Neuronal stem cell (in vitro differentiated cells): ENCODE data around the gene TMEM101.

Experiments
- DNase-seq: peaks from one replicate; pipeline ENCODE4 v3.0.0-alpha.2; 2013; ENCODE audit warnings: low spot score
- H2AFZ ChIP-seq: one replicate; pipeline ENCODE4 v1.6.1; 2013; ENCODE audit warnings: mild to moderate bottlenecking, low read length, inconsistent platforms
- H2AK5ac ChIP-seq: 2 replicates; pipeline ENCODE4 v1.6.1; 2013; ENCODE audit warnings: low read depth, mild to moderate bottlenecking, inconsistent platforms, low read length, moderate library complexity, mixed read lengths
- H2BK120ac ChIP-seq: 2 replicates; pipeline ENCODE4 v1.6.1; 2013; ENCODE audit warnings: low read depth, mild to moderate bottlenecking, inconsistent platforms, low read length, moderate library complexity, mixed read lengths
- H2BK12ac ChIP-seq: one replicate; pipeline ENCODE4 v1.6.1; 2013; ENCODE audit warnings: low read length, inconsistent platforms
- H2BK15ac ChIP-seq: 2 replicates; pipeline ENCODE4 v1.6.1; 2013; ENCODE audit warnings: mild to moderate bottlenecking, low read length, inconsistent platforms, mixed read lengths
- H2BK5ac ChIP-seq: one replicate; pipeline ENCODE4 v1.6.1; 2013; ENCODE audit warnings: inconsistent platforms, mild to moderate bottlenecking, low read length, moderate library complexity
- H3K14ac ChIP-seq: one replicate; pipeline ENCODE4 v1.6.1; 2013; ENCODE audit warnings: low read length, inconsistent platforms
- H3K18ac ChIP-seq: 2 replicates; pipeline ENCODE4 v1.6.1; 2013; ENCODE audit warnings: low read length, inconsistent platforms
- H3K23ac ChIP-seq: 2 replicates; pipeline ENCODE4 v1.6.1; 2013; ENCODE audit warnings: low read depth, mild to moderate bottlenecking, mixed read lengths, low read length, inconsistent platforms; ENCODE audit not compliant: poor library complexity
- H3K27ac ChIP-seq: replicated peaks from 3 replicates; pipeline ENCODE4 v1.5.1; 2013; ENCODE audit warnings: low read length, inconsistent platforms
- H3K27me3 ChIP-seq, 3 experiments: 2 replicates each; pipeline ENCODE4 v1.6.1; 2013; ENCODE audit warnings: low read length in 3 of 3, mild to moderate bottlenecking in 2 of 3, inconsistent platforms in 1 of 3, low read depth in 1 of 3, mixed read lengths in 1 of 3, moderate library complexity in 1 of 3; ENCODE audit not compliant: control insufficient read depth in 3 of 3, insufficient read depth in 3 of 3
- H3K36me3 ChIP-seq, 2 donors: replicated peaks in 1 of 2; 2 replicates each; pipeline ENCODE4 v1.6.1; 2013; ENCODE audit warnings: low read length in 2 of 2; ENCODE audit not compliant: control insufficient read depth in 2 of 2, insufficient read depth in 2 of 2
- H3K4ac ChIP-seq: 2 replicates; pipeline ENCODE4 v1.6.1; 2013; ENCODE audit warnings: inconsistent platforms, mild to moderate bottlenecking, low read length, moderate library complexity
- H3K4me1 ChIP-seq, 2 donors: 1 replicate in 1 of 2; 2 replicates in 1 of 2; pipeline ENCODE4 v1.6.1; 2013; ENCODE audit warnings: low read length in 2 of 2, low read depth in 1 of 2; ENCODE audit not compliant: control insufficient read depth in 2 of 2, insufficient read depth in 1 of 2
- H3K4me2 ChIP-seq: one replicate; pipeline ENCODE4 v1.6.1; 2013; ENCODE audit warnings: mild to moderate bottlenecking, low read length, inconsistent platforms; ENCODE audit not compliant: insufficient read depth, poor library complexity, severe bottlenecking
- H3K4me3 ChIP-seq, 2 donors: 2 replicates each; pipeline ENCODE4 v1.5.1; 2013; ENCODE audit warnings: low read length in 2 of 2, mild to moderate bottlenecking in 2 of 2, inconsistent platforms in 1 of 2, moderate library complexity in 1 of 2
- H3K79me1 ChIP-seq: one replicate; pipeline ENCODE4 v1.6.1; 2013; ENCODE audit warnings: low read depth, mild to moderate bottlenecking, inconsistent platforms, low read length, moderate library complexity
- H3K9ac ChIP-seq: one replicate; pipeline ENCODE4 v1.6.1; 2013; ENCODE audit warnings: mild to moderate bottlenecking, low read depth, low read length, inconsistent platforms; ENCODE audit not compliant: poor library complexity
- H3K9me3 ChIP-seq, 2 donors: replicated peaks in 1 of 2; 2 replicates each; pipeline versions ENCODE3 to v1.6.1; 2013; ENCODE audit warnings: low read length in 2 of 2, mild to moderate bottlenecking in 2 of 2, inconsistent platforms in 1 of 2, low read depth in 1 of 2, mixed read lengths in 1 of 2, moderate library complexity in 1 of 2; ENCODE audit not compliant: control insufficient read depth in 2 of 2, insufficient read depth in 1 of 2
- H4K8ac ChIP-seq: one replicate; pipeline ENCODE4 v1.6.1; 2013; ENCODE audit warnings: low read depth, mild to moderate bottlenecking, inconsistent platforms, low read length, moderate library complexity
- H4K91ac ChIP-seq: one replicate; pipeline ENCODE4 v1.6.1; 2013; ENCODE audit warnings: low read length, low read depth, mild to moderate bottlenecking, inconsistent platforms; ENCODE audit not compliant: poor library complexity
- WGBS, 2 donors: extraction: QIAGEN DNeasy Blood & Tissue Kit; methylation state at CpG; one replicate each; pipeline ENCODE4 v1.1.7; 2013; ENCODE audit warnings: missing lambda C conversion rate in 2 of 2, mixed read lengths in 1 of 2; ENCODE audit not compliant: insufficient read length in 2 of 2, insufficient replicate concordance in 1 of 2; ENCODE audit errors: extremely low coverage in 2 of 2; 5-methylcytosine and 5-hydroxymethylcytosine counted together

Gene TMEM101

DNA sequence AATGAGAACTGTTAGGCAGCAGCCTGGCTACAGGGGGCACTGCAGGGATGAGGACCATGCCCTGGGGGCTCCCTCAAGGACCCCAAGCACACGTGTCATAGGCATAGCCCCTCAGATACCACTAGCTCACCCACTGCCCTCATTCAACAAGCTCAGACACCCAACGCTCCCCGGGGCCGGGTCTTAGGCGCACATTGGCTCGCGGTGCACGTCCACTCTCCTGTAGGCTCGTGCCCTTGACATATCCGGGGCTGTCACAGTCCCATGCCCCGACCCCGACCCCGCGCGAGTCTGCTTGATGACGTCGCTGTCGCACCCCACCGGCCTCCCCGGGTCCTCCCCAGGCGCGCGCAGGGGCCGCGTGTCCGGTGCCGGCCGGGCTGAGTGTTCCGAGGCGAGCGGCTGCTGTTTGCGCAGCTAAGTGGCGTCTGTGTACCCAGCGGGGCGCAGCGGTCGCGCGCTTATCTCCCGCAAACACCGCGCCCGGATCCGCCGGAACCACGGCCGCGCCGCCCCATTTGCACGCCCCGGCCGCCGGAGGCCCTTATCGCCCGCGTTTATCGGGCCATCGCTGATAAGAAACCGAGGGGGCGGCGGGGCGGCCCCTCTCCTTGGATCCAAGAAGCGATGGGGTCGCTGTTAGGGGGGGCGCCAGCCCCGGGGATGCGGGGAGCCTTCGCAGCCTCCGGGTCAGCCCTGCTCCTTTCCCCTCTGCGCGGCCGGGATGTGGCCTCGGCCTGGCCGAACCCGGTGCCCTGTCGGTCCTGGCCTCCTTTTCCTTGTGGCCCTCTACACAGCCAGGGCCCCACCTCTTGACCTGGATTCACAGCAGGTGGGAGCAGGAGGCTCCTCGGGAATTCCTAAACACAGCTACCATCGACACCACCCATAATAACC, 31.0 kb downstream of the TMEM101 start:
- Histone ChIP-seq H2BK120ac (no peak overlapping the region), H2BK12ac (no peak overlapping the region), H3K27me3 (peaks cover 2 to 76% (median 18%) of the 10 kb centered on the region in 3 experiments), H3K9ac (peak overlapping the region; percentile 55), H3K23ac (peak overlapping the region; percentile 62), H3K18ac (peak overlapping the region; percentile 89), H3K9me3 (no peaks in the 10 kb centered on the region), H3K27ac (no peak overlapping the region), H3K4me2 (peak overlapping the region; percentile 95), H2BK5ac (peak overlapping the region; percentile 30), H3K4me3 (peak overlapping the region; percentile 37 to 80), H3K36me3 (no peaks in the 10 kb centered on the region), H2AK5ac (peak overlapping the region; percentile 73), H3K79me1 (no peaks in the 10 kb centered on the region), H4K8ac (no peak overlapping the region), H2AFZ (peak overlapping the region; percentile 93), H4K91ac (no peak overlapping the region), H3K4ac (no peak overlapping the region), H3K14ac (no peak overlapping the region), H2BK15ac (peak overlapping the region; percentile 28), H3K4me1 (peaks cover 4 to 5% of the 10 kb centered on the region in 2 donors)
- WGBS, 2 donors = no CpG with 5 or more reads among the region's 78 CpGs
- no peak for DNase-seq

- Histone ChIP-seq H3K79me1 (no peaks in the 10 kb centered on the region), H3K9me3 (no peaks in the 10 kb centered on the region), H3K4me3 (peak overlapping the region in 1 of 2 donors; percentile 80), H2BK15ac (no peak overlapping the region), H4K8ac (no peak overlapping the region), H3K27ac (no peak overlapping the region), H3K4me2 (peak overlapping the region; percentile 95), H3K9ac (no peak overlapping the region), H2BK5ac (no peak overlapping the region), H3K14ac (no peak overlapping the region), H4K91ac (no peak overlapping the region), H2BK120ac (no peak overlapping the region), H3K36me3 (no peaks in the 10 kb centered on the region), H3K4me1 (peaks cover 4 to 5% of the 10 kb centered on the region in 2 donors), H2BK12ac (no peak overlapping the region), H3K27me3 (peaks cover 2 to 79% (median 18%) of the 10 kb centered on the region in 3 experiments), H2AFZ (peak overlapping the region; percentile 93), H3K4ac (no peak overlapping the region), H2AK5ac (peak overlapping the region; percentile 73), H3K23ac (no peak overlapping the region), H3K18ac (no peak overlapping the region)
- WGBS, 2 donors = no CpG with 5 or more reads among the region's 5 CpGs
- DNase-seq = no peak
Observed at GRCh38 chr17:43983196-43983514, 31.6 kb downstream of the TMEM101 start.

DNA sequence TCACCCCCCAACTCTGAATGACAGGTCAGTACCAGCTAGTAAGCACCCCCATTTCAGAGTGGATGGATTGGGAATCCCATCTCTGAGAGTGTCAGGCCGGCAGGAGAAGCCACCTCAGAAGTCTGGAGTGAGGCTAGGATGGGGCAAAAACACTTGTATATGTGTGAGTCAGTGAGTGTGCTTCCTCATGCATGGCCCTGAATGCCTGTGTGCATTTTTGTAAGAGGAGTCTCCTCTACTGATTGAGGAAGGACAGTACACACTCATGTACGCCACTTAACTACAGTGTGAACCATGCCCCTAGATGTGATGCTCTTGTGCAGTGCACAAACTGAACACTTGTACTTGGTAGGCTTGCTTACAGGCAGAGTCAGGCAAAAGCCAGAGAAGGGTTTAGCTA, 32.6 kb downstream of the TMEM101 start:
- Histone ChIP-seq H2AFZ (no peak overlapping the region), H3K14ac (no peak overlapping the region), H3K36me3 (no peaks in the 10 kb centered on the region), H3K9me3 (no peaks in the 10 kb centered on the region), H2BK15ac (no peak overlapping the region), H3K4ac (no peak overlapping the region), H2BK5ac (no peak overlapping the region), H2AK5ac (peak overlapping the region; percentile 42), H2BK12ac (no peak overlapping the region), H3K27ac (no peak overlapping the region), H4K8ac (no peak overlapping the region), H3K79me1 (no peaks in the 10 kb centered on the region), H3K4me1 (peaks cover 4 to 5% of the 10 kb centered on the region in 2 donors), H2BK120ac (no peak overlapping the region), H3K4me3 (no peak overlapping the region), H3K9ac (no peak overlapping the region), H3K18ac (no peak overlapping the region), H3K4me2 (no peak overlapping the region), H3K27me3 (peaks cover 2 to 77% (median 18%) of the 10 kb centered on the region in 3 experiments), H3K23ac (no peak overlapping the region), H4K91ac (no peak overlapping the region)
- WGBS, 2 donors = no CpG with 5 or more reads among the region's 2 CpGs
- no peak for DNase-seq

DNA sequence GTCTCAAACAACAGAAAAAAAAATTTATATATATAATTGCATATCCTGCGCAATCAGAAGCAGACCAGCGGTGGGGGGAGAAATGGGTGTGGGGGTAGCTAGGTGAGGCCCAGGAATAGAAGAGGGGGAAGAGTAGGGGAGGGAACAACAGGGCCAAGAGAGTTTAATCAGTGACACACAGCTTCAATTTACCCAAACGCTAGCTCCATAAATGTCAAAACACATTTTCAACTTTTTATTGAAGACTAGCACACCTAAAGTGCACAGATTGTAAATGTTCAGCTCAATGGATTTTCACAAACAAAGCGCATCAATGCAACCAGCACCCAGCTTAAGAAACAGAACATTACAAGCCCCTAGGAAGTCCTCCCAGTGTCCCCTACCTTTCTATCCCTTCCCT, 35.1 kb downstream of the TMEM101 start:
- no peak overlapping the region for H3K18ac ChIP-seq
- no peak overlapping the region for H3K4me2 ChIP-seq
- H3K36me3 ChIP-seq = no peaks in the 10 kb centered on the region
- no peak overlapping the region for H4K8ac ChIP-seq
- no peak overlapping the region for H2BK120ac ChIP-seq
- H3K23ac ChIP-seq = no peak overlapping the region
- no peak overlapping the region for H2BK15ac ChIP-seq
- H4K91ac ChIP-seq = no peak overlapping the region
- WGBS, 2 donors = no CpG with 5 or more reads among the region's 4 CpGs
- H3K79me1 ChIP-seq = no peaks in the 10 kb centered on the region
- H2BK12ac ChIP-seq = no peak overlapping the region
- H3K4me1 ChIP-seq = peaks cover 6 to 8% of the 10 kb centered on the region in 2 donors
- no peak overlapping the region for H2AFZ ChIP-seq
- H3K4ac ChIP-seq = no peak overlapping the region
- H2AK5ac ChIP-seq = no peak overlapping the region
- no peaks in the 10 kb centered on the region for H3K9me3 ChIP-seq
- peaks cover 2 to 62% (median 18%) of the 10 kb centered on the region in 3 experiments for H3K27me3 ChIP-seq
- H3K9ac ChIP-seq = no peak overlapping the region
- H3K4me3 ChIP-seq = no peak overlapping the region
- DNase-seq = no peak
- no peak overlapping the region for H3K14ac ChIP-seq
- H2BK5ac ChIP-seq = no peak overlapping the region
- H3K27ac ChIP-seq = no peak overlapping the region
